GM21515 (cell line): ENCODE results near the gene HOXB3.

Experiments
- ATAC-seq: cut with Tn5 transposase; IDR thresholded peaks from one replicate; pipeline ENCODE4 v1.9.1; 2021; ENCODE audit not compliant: unreplicated experiment

The HOXB3 gene

DNA sequence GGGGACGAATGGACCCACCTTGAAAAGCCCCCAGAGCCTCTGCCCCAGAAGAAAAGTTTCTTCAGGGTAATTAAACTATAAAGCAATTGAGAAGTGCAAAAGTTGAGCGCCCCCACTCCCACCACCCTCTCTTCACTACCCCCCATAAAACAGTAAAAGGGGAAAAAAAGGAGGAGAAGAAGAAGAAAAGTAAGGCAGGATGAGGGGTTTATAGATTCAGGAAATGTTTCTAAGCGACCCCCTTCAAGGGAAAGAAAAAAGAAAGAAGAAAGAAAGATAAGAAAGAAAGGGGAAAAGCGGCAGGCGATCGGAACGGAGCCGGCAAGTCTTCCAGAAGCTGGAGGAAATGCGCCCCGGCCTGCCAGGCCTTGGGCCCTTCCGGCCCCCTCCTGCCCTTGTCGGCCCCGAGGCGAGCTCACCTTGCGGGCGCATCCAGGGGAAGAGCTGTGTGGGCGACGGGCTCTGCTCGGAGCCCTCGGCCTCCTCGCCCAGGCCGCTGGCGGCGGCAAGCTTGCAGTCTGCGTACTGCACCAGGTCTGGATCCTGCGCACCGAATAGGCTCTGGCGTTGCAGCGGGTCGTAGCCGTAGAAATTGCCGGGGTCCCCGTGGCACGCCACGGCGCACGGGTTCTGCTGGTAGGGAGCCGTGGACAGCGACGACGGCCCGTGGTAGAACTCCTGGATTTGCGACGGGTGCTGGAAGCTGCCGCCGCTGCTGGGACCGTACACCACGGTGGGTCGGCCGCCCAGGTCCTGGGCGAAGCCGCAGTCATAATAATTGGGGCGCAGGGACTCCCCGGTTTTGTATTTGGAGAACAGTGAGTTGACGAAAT is 24.0 kb upstream of the HOXB3 start:
- ATAC-seq, result no peak

GRCh38 chr17:48612854-48613691 is 23.0 kb upstream of the HOXB3 start:
- no peak for ATAC-seq

DNA sequence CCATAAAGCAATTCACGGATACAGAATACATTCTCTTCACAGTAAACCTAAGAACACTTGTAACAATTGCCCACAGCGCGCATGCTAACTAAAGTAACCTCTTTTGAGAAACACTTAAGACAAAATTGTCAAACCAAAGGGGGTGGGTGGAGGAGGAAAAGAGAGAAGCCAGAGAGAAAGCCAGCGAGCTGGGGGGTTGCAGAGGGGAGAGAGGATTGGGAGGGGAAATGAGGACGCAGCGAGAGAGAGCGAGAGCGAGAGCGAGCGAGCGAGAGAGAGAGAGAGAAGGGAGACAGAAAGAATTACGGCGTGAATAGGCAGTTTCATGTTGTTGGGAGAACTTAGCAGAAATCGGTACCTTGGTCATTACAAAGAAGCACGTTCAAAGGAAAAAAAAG is 22.4 kb upstream of the HOXB3 start:
- no peak for ATAC-seq

DNA sequence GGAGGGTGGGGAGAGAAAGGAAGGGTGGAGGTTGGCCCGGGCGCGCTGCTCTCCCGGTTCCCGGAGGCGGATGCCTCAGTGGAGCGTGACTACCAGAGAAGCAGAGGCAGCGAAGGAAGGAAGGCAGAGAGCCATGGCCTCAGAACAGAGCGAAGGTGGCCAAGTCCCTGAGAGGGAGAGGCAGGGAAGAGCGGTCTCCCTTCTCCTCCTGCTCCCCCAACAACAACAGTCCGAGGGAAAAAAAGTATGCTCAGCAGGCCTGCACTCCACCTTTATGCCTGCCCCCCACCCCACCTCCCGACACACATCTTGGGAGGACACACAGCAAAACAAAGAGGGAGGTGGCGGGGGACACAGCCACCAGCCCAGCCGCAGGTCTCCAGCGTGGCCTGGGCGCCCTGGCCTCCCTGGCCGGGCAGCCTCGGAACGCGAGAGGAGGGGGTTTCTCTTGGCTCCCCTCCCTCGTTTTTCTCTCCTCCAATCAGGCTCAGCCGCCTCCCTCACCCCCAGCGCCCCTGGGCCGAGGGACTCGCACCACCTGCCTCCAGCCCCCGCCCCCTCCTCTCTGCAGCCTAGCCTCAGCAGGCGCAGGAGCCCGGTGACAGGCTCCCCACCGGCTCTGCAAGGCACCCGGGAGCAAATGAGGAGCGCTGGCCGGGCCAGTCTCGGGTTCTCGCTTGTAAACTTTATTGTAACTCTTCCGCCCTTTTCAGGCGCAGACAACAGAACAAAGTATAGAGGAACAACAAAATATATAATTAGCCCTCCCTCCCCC is 21.8 kb upstream of the HOXB3 start:
- no peak for ATAC-seq

DNA sequence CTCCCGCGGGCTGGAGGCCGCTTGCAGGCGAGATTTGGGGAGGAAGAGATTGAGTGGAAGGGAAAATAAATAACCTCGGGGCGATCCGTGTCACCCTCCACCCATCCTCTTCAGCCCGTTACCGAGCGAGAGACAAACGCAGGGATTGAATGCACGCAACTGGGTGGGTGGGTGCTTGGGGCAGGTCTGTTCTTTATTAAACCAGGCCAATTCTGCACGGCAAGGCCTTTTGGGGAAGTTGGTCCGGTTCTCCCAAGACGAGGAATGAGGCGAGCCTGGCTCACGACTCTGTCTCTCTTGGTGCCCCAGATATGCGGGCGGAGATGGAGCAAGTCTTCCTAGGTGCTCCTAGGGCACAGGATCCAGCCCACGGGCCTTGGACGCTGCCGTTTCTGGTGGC is 21.2 kb upstream of the HOXB3 start:
- ATAC-seq, result no peak

GRCh38 chr17:48610282-48611211 is 20.5 kb upstream of the HOXB3 start, which contains the start of gene HOXB7:
Gene HOXB7 (minus strand): TSS chr17:48611017. CDS start chr17:48610918, 99 bp downstream.
- ATAC-seq, result no peak

GRCh38 chr17:48609759-48610281 is 19.8 kb upstream of the HOXB3 start:
- ATAC-seq, result no peak

GRCh38 chr17:48609033-48609432 is 19.0 kb upstream of the HOXB3 start:
- no peak for ATAC-seq

DNA sequence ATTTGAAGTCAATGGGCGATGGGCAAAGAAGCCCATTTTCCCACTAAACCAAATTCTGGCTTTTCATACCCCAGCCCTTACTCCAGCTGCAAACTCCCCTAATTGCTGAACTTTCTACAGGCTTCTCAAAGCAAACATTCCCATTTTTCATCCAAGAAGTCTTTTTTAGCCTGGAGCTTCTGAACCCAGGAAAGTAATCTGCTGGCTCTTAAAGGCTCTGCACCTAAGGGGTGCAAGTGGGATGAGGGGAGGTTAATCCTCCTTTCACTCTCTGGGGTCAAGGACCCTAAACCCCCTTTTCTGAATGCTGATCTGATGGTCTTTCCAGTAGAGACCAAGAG is 18.4 kb upstream of the HOXB3 start:
- ATAC-seq, result no peak

- ATAC-seq, result no peak
Observed at GRCh38 chr17:48606892-48607614, 17.0 kb upstream of the HOXB3 start.

- ATAC-seq, result no peak
Observed at GRCh38 chr17:48605991-48606891, 16.2 kb upstream of the HOXB3 start.

GRCh38 chr17:48605409-48605919 is 15.4 kb upstream of the HOXB3 start:
- ATAC-seq, result no peak

- no peak for ATAC-seq
Observed at GRCh38 chr17:48604770-48605329, 14.8 kb upstream of the HOXB3 start, which contains the start of gene HOXB6. Gene HOXB6 (minus strand): TSS chr17:48604986. CDS start chr17:48598150, 6,836 bp downstream.

DNA sequence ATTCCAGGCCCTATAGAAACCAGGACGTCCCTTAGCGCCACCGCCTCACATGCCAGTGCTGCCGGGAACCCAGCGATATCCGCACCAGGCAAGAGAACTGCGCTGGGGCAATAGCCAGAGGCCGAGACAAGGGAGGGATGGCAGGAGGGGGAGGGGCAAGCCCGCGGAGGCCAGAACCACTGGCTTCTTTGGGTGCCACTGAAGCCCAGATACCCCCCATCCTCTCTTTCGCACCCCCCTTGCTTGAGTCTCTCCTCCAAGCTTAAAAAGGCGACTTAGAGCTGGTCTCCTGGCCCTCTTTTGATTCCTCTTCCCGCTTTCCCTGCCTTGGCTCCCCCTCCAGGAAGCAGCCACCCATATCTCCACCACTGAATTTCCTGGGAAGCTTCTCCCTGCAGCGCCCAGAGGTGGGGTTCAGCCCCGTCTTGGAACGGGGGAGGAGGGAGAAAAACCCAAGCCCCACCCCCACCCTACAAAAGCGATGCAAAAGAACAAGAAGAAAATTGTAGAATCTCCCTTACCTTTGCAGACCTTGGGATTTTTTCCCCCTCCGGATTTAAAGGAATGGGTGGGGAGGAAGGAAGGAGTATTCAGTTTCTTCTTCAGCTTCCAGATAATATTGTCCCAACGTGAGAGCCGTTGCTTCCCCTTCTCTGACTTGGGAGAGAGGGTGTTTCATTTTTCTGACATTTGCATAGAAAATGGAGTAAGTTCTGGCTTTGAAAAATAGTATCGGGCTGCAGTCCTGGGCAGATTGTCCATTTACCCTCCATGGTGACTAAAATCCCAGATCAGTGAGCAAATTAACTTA is 14.1 kb upstream of the HOXB3 start:
- ATAC-seq, result no peak

- no peak for ATAC-seq
Observed at GRCh38 chr17:48601539-48602425, 11.7 kb upstream of the HOXB3 start.

GRCh38 chr17:48601207-48601538 is 11.1 kb upstream of the HOXB3 start:
- ATAC-seq, result no peak
